PFSK-1 (cell line): ENCODE results near the gene SYS1.

ENCODE experiments used
- FOXP2 ChIP-seq: optimal IDR thresholded peaks from 2 replicates; pipeline ENCODE3; 2011; ENCODE audit warnings: borderline replicate concordance, control low read depth, inconsistent platforms; ENCODE audit not compliant: insufficient read depth; ENCODE audit errors: extremely low read length, extremely low read depth
- POLR2AphosphoS5 ChIP-seq: IDR thresholded peaks from 2 replicates; pipeline ENCODE4 v1.6.1; 2012; ENCODE audit warnings: low read depth, mild to moderate bottlenecking, control low read depth, low read length, moderate library complexity
- REST ChIP-seq, 2 experiments: IDR thresholded peaks; 2 replicates each; pipeline versions ENCODE4 v1.6.1 to v1.8.0; 2011 to 2012; ENCODE audit warnings: low read depth in 2 of 2, low read length in 2 of 2, control low read depth in 1 of 2, inconsistent platforms in 1 of 2, mild to moderate bottlenecking in 1 of 2, moderate library complexity in 1 of 2; ENCODE audit not compliant: insufficient read depth in 1 of 2
- SIN3A ChIP-seq: IDR thresholded peaks from 2 replicates; pipeline ENCODE4 v1.6.1; 2012; ENCODE audit warnings: mild to moderate bottlenecking, low read length, moderate library complexity, borderline replicate concordance; ENCODE audit not compliant: insufficient read depth
- TAF1 ChIP-seq: IDR thresholded peaks from 2 replicates; pipeline ENCODE4 v1.6.1; 2012; ENCODE audit warnings: low read length, control low read depth, borderline replicate concordance; ENCODE audit not compliant: insufficient read depth

Gene SYS1

DNA sequence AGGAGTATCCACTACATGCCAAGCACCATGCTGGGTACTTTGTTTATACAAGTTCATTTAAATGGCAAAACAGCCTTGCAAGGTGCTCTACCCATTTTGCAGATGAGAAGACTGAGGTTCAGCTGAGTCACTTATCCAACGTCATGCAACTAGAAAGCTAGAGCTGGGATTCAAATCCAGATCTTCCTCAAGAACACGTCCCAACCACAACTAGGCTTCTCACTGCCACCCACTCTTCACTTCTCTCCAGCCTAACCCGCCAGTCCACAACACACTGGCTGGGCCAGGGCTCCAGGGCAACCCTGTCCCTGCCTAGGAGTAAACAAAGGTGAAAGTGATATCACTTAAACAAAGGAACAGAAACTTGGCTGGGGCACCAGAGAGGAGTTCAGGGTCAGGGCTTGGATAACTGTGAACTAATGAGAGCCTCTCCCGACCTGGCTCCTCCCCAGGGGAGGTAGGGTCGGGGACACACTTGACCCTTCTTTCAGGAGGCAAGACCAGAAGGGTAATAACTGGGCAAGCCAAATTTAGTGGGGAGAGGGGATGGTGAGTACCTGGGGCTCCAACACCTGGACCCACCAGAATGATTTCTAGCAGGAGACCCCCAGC lies 22.6 kb upstream of the SYS1 start:
- no peak for TF ChIP-seq REST (IDR thresholded peaks at IDR 0.05; ENCODE audit: insufficient read depth in 1 of 2, low read depth in 2 of 2, low read length in 2 of 2)
- TF ChIP-seq POLR2AphosphoS5 = no peak
- TF ChIP-seq TAF1 = no peak
- no peak for TF ChIP-seq FOXP2
- no peak for TF ChIP-seq SIN3A

DNA sequence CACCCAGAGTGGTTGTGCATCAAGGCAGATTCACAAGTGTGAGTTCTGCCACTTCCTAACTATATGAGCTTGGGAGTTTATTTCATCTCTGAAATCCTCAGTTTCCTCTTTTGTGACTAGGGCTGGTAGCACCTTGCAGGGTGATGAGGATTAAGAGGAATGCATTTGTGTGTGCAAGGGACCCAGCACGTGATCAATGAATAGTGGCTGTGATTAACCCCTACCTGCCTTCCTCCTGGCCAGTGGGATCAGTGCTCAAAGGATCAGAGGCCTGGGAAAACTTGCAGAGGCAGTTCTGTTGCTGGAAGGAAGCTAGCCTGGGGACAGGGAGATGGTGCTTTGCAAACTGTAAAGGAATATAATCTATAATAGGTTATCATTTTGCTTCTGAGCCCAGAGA lies 22.0 kb upstream of the SYS1 start:
- TF ChIP-seq POLR2AphosphoS5 (no peak), FOXP2 (no peak), REST (IDR thresholded peaks at IDR 0.05; ENCODE audit: insufficient read depth in 1 of 2, low read depth in 2 of 2, low read length in 2 of 2) (no peak)

- TF ChIP-seq SIN3A (no peak), TAF1 (no peak), REST (IDR thresholded peaks at IDR 0.05; ENCODE audit: insufficient read depth in 1 of 2, low read depth in 2 of 2, low read length in 2 of 2) (no peak), FOXP2 (no peak), POLR2AphosphoS5 (no peak)
Observed at GRCh38 chr20:45341579-45341938, 21.4 kb upstream of the SYS1 start.

DNA sequence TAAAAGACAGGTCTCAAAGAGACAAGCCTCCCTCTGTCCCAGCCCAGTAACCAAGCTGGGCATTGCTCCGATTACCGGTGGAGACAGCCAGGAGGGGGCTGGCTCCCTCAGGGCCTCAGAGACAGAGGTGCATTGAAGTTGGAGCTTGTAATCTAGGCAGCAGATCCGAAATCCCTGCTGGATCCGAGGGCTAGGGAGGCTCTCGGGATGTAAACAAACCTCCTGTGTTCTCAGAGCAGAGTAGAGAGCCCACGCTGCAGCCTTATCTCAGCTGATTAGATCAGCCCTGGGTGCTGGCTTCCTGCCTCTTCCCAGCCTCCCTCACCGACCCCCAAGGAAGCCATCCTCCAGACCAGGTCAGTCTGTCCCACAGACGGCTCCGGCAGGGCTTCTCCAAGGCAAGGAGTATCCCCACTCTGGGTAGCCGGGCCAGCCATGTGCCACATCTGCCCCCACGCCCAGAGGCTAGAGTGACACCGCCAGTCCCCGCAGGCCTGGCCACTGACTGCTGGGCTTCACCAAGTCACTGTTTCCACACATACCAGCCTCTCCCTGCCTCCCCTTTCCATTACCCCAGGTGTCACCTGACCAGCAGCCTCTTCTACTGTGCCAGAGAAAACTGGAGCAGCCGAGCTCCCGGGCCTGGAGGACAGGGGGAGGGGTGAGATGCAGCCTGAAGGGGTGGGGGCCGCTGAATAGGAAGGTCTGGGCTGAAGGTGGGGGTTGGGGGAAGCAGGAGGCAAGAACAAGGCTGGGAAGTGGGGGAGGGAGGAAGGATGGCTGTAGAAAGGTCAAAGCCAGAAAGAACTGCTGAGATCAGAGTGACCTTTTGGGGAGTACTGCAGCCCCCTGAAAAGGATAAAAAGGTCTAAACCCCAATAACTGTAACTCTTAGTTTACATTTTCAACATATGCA lies 20.8 kb upstream of the SYS1 start:
- TF ChIP-seq TAF1 (no peak), FOXP2 (peak; percentile 30)

DNA sequence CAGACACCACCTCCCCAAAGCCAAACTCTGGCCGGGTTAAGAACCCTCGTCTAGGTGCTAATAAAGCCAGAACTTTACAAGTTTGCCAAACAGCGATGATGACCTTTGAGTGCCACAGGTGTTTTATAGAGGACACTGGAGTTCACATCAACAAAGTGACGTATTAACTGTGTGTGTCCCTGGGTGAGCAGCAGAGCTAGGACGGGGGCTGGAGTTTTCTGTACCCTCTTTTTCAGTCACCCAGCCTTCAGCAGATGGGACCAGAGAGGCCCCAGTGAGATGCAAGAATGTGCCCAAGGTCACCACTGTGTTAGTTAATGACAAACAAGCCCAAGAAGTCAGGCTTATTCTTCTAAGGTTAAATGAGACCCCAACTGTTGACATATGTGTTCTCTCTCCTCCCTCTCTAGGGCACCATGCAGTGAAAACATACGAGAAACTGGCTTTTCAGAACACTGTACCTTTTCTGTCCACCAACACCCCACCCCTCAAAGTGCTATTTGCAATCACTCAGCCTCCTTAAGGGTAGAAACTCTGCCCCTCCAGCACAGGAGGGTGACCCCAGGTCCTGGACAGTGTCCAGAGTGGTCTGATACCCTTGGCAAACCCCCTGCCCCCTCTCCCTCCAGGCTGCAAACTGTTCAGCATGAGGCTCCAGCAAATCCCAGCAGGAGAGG lies 20.0 kb upstream of the SYS1 start:
- TF ChIP-seq FOXP2 = no peak
- TF ChIP-seq POLR2AphosphoS5 = no peak
- no peak for TF ChIP-seq SIN3A
- TF ChIP-seq REST (IDR thresholded peaks at IDR 0.05; ENCODE audit: insufficient read depth in 1 of 2, low read depth in 2 of 2, low read length in 2 of 2) = no peak
- no peak for TF ChIP-seq TAF1
